Dermis lymphatic vessel endothelial cell (primary cell): ENCODE data around the gene SYNPO. TPM values are rescaled to one million over a fixed set of nuclear protein-coding genes. Genes with fewer than 3 reads are reported as not detected.

Experiments used
- total RNA-seq: library from RNA; depleted of rRNA; stranded (reverse); fragments of >200 nt; gene quantifications from 2 replicates; pipeline ENCODE4 v1.2.1, GENCODE V29; 2014

The SYNPO gene
- total RNA-seq = 4.4 and 7.7 TPM in 2 replicates

GRCh38 chr5:150640311-150641005 lies at the start of gene SYNPO:
SYNPO (plus strand) TSS chr5:150640660; CDS start chr5:150648276, 7,616 bp downstream.

GRCh38 chr5:150661086-150661485 lies 20.6 kb downstream of the SYNPO start, which contains the start of gene MYOZ3:
MYOZ3 (plus strand) TSS chr5:150661251; CDS start chr5:150662942, 1,691 bp downstream.

GRCh38 chr5:150700594-150701377 lies 60.3 kb downstream of the SYNPO start, which contains the start of gene RBM22:
RBM22 (minus strand) TSS chr5:150701062; CDS start chr5:150700985, 77 bp downstream.

Other genes starting within 250 kb of the SYNPO start
- gene CD74, start 227.8 kb upstream of the SYNPO start, total RNA-seq = 0.33 and 0.52 TPM in 2 replicates
- 3,078 and 3,901 TPM in 2 replicates for gene RPS14, start 190.9 kb upstream of the SYNPO start, total RNA-seq
- gene NDST1, start 132.5 kb upstream of the SYNPO start, total RNA-seq = 20.1 and 21.7 TPM in 2 replicates
- gene MYOZ3, start 20.6 kb downstream of the SYNPO start, total RNA-seq = 0.33 and 0.34 TPM in 2 replicates
- gene RBM22, start 60.4 kb downstream of the SYNPO start, total RNA-seq = 15.8 and 23.1 TPM in 2 replicates
- 24.8 and 31.6 TPM in 2 replicates for gene DCTN4, start 118.4 kb downstream of the SYNPO start, total RNA-seq
- 4.9 and 6.6 TPM in 2 replicates for gene SMIM3, start 138.1 kb downstream of the SYNPO start, total RNA-seq
- gene IRGM, start 205.9 kb downstream of the SYNPO start, total RNA-seq = not detected in 2 replicates